ENCODE results near the gene GMCL1. TPM values are rescaled to one million over a fixed set of nuclear protein-coding genes. Genes with fewer than 3 reads are reported as not detected.
A peak's percentile ranks its signal among the peaks of the same experiment; 100 is the strongest.

The GMCL1 gene
- total RNA-seq, 1 experiment from 2014 or later: 63.8 TPM

DNA sequence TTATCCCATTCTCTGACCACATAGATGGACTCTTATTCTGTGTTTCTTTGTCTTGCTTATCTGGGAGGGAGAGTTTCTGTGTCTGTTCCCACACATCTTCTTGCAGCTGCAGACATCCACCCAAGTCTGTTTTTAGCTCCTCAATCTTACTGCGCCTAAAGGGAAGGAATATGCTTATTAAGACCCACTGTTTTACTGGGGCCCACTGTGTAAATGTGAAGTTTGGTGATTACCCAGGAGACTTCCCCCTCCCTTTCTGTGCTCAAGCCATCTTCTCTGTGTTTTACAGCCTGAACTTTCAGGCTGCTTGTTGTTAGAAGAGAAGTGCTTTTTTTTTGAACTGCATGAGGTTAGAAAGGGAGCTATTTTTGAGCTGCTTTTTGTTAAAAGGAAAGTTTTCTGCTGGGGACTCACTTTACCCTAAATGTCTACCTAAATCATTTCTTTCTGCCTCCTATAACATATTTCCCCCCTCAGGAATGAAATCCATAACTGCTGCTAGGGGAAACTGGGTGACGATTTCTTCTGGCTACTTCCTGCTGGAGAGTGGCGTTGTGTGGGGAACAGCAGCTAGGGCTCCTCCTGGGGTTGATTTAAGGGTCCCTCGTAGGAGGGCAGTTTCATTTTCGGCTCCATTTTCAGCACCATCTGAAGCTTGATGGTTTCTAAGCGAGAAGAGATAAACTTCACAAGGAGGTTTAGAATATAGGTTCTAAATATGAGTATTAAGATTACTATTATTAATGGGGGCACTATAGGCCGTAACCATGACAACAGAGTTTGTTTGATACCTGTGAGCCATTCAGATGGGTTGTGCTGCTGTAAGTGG is 39.5 kb upstream of the GMCL1 start:
- DNase-seq: no peak
- H3K36me3 Mint-ChIP-seq (ENCODE audit: insufficient read depth, unreplicated experiment): peaks cover 80% of the 10 kb centered on the region
- H3K4me3 Mint-ChIP-seq (ENCODE audit: low read depth, unreplicated experiment): peak overlapping the region; percentile 18
- H3K27ac Mint-ChIP-seq (ENCODE audit: unreplicated experiment): peak overlapping the region; percentile 82
- CTCF ChIA-PET: interaction anchor here (0.6 to 1.4 kb wide), 3 partner anchors 9 to 393 kb away, joined by 3 to 4 read pairs (median 4); no protein-coding TSS in a partner anchor
- H3K4me1 Mint-ChIP-seq (ENCODE audit: low read depth, unreplicated experiment): peaks cover 58% of the 10 kb centered on the region
- no peaks in the 10 kb centered on the region for H3K9me3 Mint-ChIP-seq (ENCODE audit: low read depth, unreplicated experiment)
- intact Hi-C loops (cut with micrococcal nuclease; ENCODE audit: unreplicated experiment): no loop called here
- no peaks in the 10 kb centered on the region for H3K27me3 Mint-ChIP-seq (ENCODE audit: unreplicated experiment)
- TF ChIP-seq, protein P1, sequence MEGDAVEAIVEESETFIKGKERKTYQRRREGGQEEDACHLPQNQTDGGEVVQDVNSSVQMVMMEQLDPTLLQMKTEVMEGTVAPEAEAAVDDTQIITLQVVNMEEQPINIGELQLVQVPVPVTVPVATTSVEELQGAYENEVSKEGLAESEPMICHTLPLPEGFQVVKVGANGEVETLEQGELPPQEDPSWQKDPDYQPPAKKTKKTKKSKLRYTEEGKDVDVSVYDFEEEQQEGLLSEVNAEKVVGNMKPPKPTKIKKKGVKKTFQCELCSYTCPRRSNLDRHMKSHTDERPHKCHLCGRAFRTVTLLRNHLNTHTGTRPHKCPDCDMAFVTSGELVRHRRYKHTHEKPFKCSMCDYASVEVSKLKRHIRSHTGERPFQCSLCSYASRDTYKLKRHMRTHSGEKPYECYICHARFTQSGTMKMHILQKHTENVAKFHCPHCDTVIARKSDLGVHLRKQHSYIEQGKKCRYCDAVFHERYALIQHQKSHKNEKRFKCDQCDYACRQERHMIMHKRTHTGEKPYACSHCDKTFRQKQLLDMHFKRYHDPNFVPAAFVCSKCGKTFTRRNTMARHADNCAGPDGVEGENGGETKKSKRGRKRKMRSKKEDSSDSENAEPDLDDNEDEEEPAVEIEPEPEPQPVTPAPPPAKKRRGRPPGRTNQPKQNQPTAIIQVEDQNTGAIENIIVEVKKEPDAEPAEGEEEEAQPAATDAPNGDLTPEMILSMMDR (IDR thresholded peaks at IDR 0.05; ENCODE audit: unreplicated experiment): no peak
- no TSS peak for BruUV-seq (replicated peaks)

DNA sequence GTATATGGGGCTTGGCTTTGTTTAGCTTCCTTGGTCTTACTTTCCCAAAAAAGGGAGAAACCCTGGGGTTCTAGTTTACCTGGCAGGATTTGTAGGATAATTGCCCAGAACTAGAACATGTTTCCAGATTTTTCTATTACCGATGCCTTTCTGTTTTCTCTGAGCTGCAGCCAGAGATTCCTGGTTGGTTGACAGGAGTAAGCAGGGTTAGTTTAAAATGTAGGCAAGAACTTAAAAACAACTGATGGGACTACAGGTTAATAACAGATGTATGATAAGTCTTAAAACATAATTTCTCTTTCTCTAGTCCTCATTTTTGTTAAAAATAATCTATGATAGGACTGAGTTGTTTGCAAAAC is 38.9 kb upstream of the GMCL1 start:
- H3K4me1 Mint-ChIP-seq (ENCODE audit: low read depth, unreplicated experiment): peaks cover 52% of the 10 kb centered on the region
- H3K27ac Mint-ChIP-seq (ENCODE audit: unreplicated experiment): peak overlapping the region; percentile 82
- TF ChIP-seq, protein P1 (IDR thresholded peaks at IDR 0.05; ENCODE audit: unreplicated experiment): no peak
- H3K9me3 Mint-ChIP-seq (ENCODE audit: low read depth, unreplicated experiment): no peaks in the 10 kb centered on the region
- no peak for DNase-seq
- BruUV-seq (replicated peaks): no TSS peak
- intact Hi-C loops (cut with micrococcal nuclease; ENCODE audit: unreplicated experiment): no loop called here
- CTCF ChIA-PET: interaction anchor here (0.6 kb wide), 1 partner anchor 393 kb away, joined by 4 read pairs; no protein-coding TSS in a partner anchor
- no peaks in the 10 kb centered on the region for H3K27me3 Mint-ChIP-seq (ENCODE audit: unreplicated experiment)
- H3K36me3 Mint-ChIP-seq (ENCODE audit: insufficient read depth, unreplicated experiment): peaks cover 76% of the 10 kb centered on the region
- no peak overlapping the region for H3K4me3 Mint-ChIP-seq (ENCODE audit: low read depth, unreplicated experiment)

DNA sequence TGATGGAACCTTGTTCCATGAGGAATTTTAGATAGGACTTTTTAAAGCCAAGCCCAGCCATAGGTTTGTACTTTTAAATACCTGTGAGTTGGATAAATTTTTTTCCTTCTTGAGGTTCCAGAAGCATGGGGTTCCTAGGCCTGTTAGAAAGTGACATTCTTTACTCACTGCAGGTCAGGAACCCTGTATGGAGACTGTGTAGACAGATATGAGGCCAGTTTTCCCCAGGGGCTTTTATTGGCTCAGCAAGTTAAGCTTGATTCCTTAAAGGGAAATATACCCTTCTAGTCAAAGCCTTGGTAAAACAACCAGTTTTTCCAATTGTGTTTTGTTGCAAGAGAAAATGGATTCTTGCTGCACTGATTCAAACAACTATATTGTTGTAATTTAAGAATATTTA is 38.4 kb upstream of the GMCL1 start:
- Mint-ChIP-seq H3K27ac (ENCODE audit: unreplicated experiment) (no peak overlapping the region), H3K36me3 (ENCODE audit: insufficient read depth, unreplicated experiment) (peaks cover 71% of the 10 kb centered on the region), H3K4me3 (ENCODE audit: low read depth, unreplicated experiment) (no peak overlapping the region), H3K27me3 (ENCODE audit: unreplicated experiment) (no peaks in the 10 kb centered on the region), H3K4me1 (ENCODE audit: low read depth, unreplicated experiment) (peaks cover 50% of the 10 kb centered on the region), H3K9me3 (ENCODE audit: low read depth, unreplicated experiment) (no peaks in the 10 kb centered on the region)
- DNase-seq: no peak
- TF ChIP-seq, protein P1 (IDR thresholded peaks at IDR 0.05; ENCODE audit: unreplicated experiment): no peak
- intact Hi-C loops (cut with micrococcal nuclease; ENCODE audit: unreplicated experiment): no loop called here
- CTCF ChIA-PET: interaction anchor here (0.6 to 1.0 kb wide), 3 partner anchors 26 to 394 kb away, joined by 3 to 4 read pairs (median 4); no protein-coding TSS in a partner anchor
- BruUV-seq (replicated peaks): no TSS peak

DNA sequence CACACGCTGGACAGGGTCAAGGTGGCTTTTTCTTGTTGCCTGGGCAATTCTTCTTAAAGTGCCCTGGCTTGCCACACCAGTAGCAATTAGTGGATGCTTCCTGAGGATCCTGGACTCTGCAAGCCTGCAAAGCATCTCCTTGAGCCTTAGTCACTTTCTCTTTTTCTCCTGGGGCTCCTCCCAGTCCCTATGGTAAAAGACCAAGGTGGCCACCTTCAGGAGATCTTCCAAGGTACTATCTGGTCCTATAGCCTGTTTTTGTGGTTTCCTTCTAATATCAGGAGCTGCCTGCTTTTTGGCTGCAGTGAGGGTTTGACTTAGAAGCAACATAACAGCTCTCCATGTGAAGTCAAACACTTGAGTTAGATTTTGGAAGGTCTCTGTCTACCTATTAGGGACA is 33.3 kb upstream of the GMCL1 start:
- BruUV-seq (replicated peaks): no TSS peak
- Mint-ChIP-seq H3K9me3 (ENCODE audit: low read depth, unreplicated experiment) (no peaks in the 10 kb centered on the region), H3K4me1 (ENCODE audit: low read depth, unreplicated experiment) (peaks cover 62% of the 10 kb centered on the region), H3K4me3 (ENCODE audit: low read depth, unreplicated experiment) (no peak overlapping the region), H3K27ac (ENCODE audit: unreplicated experiment) (peak overlapping the region; percentile 43), H3K36me3 (ENCODE audit: insufficient read depth, unreplicated experiment) (peaks cover 69% of the 10 kb centered on the region), H3K27me3 (ENCODE audit: unreplicated experiment) (no peaks in the 10 kb centered on the region)
- intact Hi-C loops (cut with micrococcal nuclease; ENCODE audit: unreplicated experiment): no loop called here
- CTCF ChIA-PET: no interaction called here
- no peak for DNase-seq
- TF ChIP-seq, protein P1 (IDR thresholded peaks at IDR 0.05; ENCODE audit: unreplicated experiment): no peak

All from Calu3 (cell line).